ENCODE results near the gene MME.

GRCh38 chr3:155079746-155080487 lies at the start of gene MME:
- TF ChIP-seq CTCF (conservative IDR thresholded peaks at IDR 0.05; ENCODE audit: low read depth, low read length), result no peak
- peak; percentile 81 for TF ChIP-seq EZH2 (IDR thresholded peaks at IDR 0.05; ENCODE audit: borderline replicate concordance, low read depth, low read length, poor library complexity, severe bottlenecking)
